HG03280 (cell line): Measurements from ENCODE around the gene KLC4.

Experiments
- ATAC-seq: cut with Tn5 transposase; IDR thresholded peaks from one replicate; pipeline ENCODE4 v1.9.1; 2021; ENCODE audit warnings: mild to moderate bottlenecking, moderate library complexity; ENCODE audit not compliant: unreplicated experiment

The KLC4 gene

GRCh38 chr6:43120944-43121913 lies 61.8 kb downstream of the KLC4 start:
- ATAC-seq: no peak

- ATAC-seq: no peak
Observed at GRCh38 chr6:43122146-43122545, 62.7 kb downstream of the KLC4 start.

- ATAC-seq: no peak
Observed at GRCh38 chr6:43123461-43124314, 64.3 kb downstream of the KLC4 start.

- ATAC-seq: no peak
Observed at GRCh38 chr6:43124481-43124880, 65.0 kb downstream of the KLC4 start.
